Measurements from ENCODE around the gene GLP2R. TPM values are rescaled to one million over a fixed set of nuclear protein-coding genes. Genes with fewer than 3 reads are reported as not detected.

The GLP2R gene
- total RNA-seq, 4 donors from 2014 or later = 1.1 TPM; not detected in 3

- intact Hi-C loops (cut with DNase I; ENCODE audit: low total_unique reads) (no loop called here), in situ Hi-C loops (cut with MboI; ENCODE audit: low sequenced_read_pairs in 4 of 4) (loop anchor here in 1 of 4 donors (25.0 kb wide), 1 partner anchor 102 kb away; the partner anchor contains the start of gene RCVRN)
- no peak for ATAC-seq
Observed at GRCh38 chr17:9810100-9810949, 15.4 kb upstream of the GLP2R start.

GRCh38 chr17:9811086-9811485 is 14.6 kb upstream of the GLP2R start:
- Histone ChIP-seq H3K27ac (no peak overlapping the region), H3K4me1 (no peaks in the 10 kb centered on the region), H3K4me3 (no peak overlapping the region), H3K9me3 (no peaks in the 10 kb centered on the region), H3K27me3 (no peaks in the 10 kb centered on the region), H3K36me3 (no peaks in the 10 kb centered on the region)
- no peak for ATAC-seq
- no peak for TF ChIP-seq POLR2A (IDR thresholded peaks at IDR 0.05)
- TF ChIP-seq CTCF (IDR thresholded peaks at IDR 0.05 in 4 of 5, conservative IDR thresholded peaks at IDR 0.05 in 1 of 5) = no peak
- intact Hi-C loops (cut with DNase I; ENCODE audit: low total_unique reads) (no loop called here), in situ Hi-C loops (cut with MboI; ENCODE audit: low sequenced_read_pairs in 4 of 4) (loop anchor here in 1 of 4 donors (25.0 kb wide), 1 partner anchor 101 kb away; the partner anchor contains the start of gene RCVRN)
- DNase-seq = no peak

More at GRCh38 chr17:9810100-9810949, 15.4 kb upstream of the GLP2R start:
- no peak for DNase-seq
- TF ChIP-seq POLR2A (IDR thresholded peaks at IDR 0.05) (no peak), CTCF (IDR thresholded peaks at IDR 0.05 in 4 of 5, conservative IDR thresholded peaks at IDR 0.05 in 1 of 5) (no peak)
- Histone ChIP-seq H3K9me3 (no peaks in the 10 kb centered on the region), H3K4me3 (no peak overlapping the region), H3K4me1 (no peaks in the 10 kb centered on the region), H3K36me3 (no peaks in the 10 kb centered on the region), H3K27ac (no peak overlapping the region), H3K27me3 (no peaks in the 10 kb centered on the region)

GRCh38 chr17:9811537-9811936 is 14.2 kb upstream of the GLP2R start:
- in situ Hi-C loops (cut with MboI; ENCODE audit: low sequenced_read_pairs in 4 of 4) (loop anchor here in 1 of 4 donors (25.0 kb wide), 1 partner anchor 101 kb away; the partner anchor contains the start of gene RCVRN), intact Hi-C loops (cut with DNase I; ENCODE audit: low total_unique reads) (no loop called here)
- Histone ChIP-seq H3K4me3 (no peak overlapping the region), H3K27me3 (no peaks in the 10 kb centered on the region), H3K27ac (no peak overlapping the region), H3K9me3 (no peaks in the 10 kb centered on the region), H3K36me3 (no peaks in the 10 kb centered on the region), H3K4me1 (no peaks in the 10 kb centered on the region)
- TF ChIP-seq POLR2A (IDR thresholded peaks at IDR 0.05) (no peak), CTCF (IDR thresholded peaks at IDR 0.05 in 4 of 5, conservative IDR thresholded peaks at IDR 0.05 in 1 of 5) (no peak)
- DNase-seq = no peak
- no peak for ATAC-seq

DNA sequence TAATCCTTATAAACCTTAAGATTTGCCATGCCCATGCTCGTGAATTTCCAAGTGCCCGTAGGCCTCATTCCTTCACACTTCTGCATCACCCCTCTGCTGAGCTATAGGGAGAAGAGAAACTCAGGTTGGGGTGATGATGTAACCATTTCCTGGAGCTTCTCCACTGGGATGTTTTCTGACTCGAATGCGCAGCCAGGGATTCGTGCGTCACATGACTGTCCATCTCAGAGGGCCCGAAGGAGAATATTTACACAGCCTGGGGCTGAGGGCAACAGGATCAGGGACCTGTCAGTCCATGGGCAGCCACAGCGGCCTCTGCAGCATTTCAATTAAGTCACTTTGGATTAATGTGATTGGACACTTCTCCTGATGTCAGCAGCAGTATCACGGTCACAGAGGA is 12.6 kb upstream of the GLP2R start:
- Histone ChIP-seq H3K36me3 (no peaks in the 10 kb centered on the region), H3K4me1 (no peaks in the 10 kb centered on the region), H3K27me3 (no peaks in the 10 kb centered on the region), H3K4me3 (no peak overlapping the region), H3K27ac (no peak overlapping the region), H3K9me3 (no peaks in the 10 kb centered on the region)
- DNase-seq (no peak), ATAC-seq (no peak)
- in situ Hi-C loops (cut with MboI; ENCODE audit: low sequenced_read_pairs in 4 of 4) (loop anchor here in 1 of 4 donors (25.0 kb wide), 1 partner anchor 99 kb away; the partner anchor contains the start of gene RCVRN), intact Hi-C loops (cut with DNase I; ENCODE audit: low total_unique reads) (no loop called here)
- TF ChIP-seq POLR2A (IDR thresholded peaks at IDR 0.05) (no peak), CTCF (IDR thresholded peaks at IDR 0.05 in 4 of 5, conservative IDR thresholded peaks at IDR 0.05 in 1 of 5) (no peak)

Measured in gastrocnemius medialis (tissue), 4 donors.